Measurements from ENCODE around the gene TMPRSS13.
"Not testable (repeated sequence)": the region's sequence is repeated elsewhere in the genome, so short reads cannot be mapped to it uniquely, and the experiment has no call there.

TMPRSS13 gene

DNA sequence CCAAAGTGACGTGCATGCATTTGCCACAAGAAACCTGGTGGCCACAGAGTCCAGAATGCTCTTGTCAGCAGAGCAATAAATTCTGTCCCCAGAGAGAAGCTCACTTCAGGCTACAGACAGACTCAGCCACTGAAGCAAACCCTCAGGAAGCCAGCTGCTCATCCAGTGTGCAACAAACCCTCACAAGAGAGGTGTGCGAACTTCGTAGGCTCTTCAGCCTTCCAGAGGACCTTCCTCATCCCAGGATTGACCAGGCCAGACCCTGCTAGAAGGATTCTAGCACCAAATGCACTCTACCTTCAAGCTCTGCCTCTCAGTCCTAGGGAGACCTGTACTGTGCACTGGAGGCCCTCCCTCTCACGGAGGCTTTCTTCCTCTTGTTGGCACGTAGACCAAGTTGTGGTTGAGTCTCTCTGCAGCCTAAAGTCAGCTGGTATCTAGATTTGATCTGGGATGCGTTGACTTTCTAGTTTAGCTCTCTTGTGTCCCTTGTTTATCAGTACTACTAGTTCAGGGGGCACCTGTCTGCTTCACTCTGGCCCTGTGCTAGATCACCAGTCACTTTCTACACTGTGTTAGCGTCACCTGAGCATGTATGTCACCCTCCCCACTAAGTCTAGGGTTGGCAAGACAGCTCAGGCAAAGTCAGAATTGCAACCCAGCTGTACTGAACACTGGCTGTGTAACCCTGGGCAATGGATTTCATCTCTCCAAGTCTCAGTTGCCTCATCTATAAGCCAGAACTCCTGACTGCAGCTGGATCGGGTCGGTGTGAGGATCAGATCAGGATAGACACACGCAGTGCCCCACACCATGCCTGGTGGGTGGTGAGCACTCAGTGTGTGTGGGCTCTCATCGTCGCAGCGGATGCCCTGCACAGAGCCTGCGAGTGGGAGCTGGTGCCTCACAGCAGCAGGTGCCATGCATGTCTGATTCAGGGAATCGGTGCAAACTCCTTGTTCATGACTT is 22.1 kb upstream of the TMPRSS13 start:
- TF ChIP-seq, protein P1, sequence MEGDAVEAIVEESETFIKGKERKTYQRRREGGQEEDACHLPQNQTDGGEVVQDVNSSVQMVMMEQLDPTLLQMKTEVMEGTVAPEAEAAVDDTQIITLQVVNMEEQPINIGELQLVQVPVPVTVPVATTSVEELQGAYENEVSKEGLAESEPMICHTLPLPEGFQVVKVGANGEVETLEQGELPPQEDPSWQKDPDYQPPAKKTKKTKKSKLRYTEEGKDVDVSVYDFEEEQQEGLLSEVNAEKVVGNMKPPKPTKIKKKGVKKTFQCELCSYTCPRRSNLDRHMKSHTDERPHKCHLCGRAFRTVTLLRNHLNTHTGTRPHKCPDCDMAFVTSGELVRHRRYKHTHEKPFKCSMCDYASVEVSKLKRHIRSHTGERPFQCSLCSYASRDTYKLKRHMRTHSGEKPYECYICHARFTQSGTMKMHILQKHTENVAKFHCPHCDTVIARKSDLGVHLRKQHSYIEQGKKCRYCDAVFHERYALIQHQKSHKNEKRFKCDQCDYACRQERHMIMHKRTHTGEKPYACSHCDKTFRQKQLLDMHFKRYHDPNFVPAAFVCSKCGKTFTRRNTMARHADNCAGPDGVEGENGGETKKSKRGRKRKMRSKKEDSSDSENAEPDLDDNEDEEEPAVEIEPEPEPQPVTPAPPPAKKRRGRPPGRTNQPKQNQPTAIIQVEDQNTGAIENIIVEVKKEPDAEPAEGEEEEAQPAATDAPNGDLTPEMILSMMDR (IDR thresholded peaks at IDR 0.05; ENCODE audit: extremely low read depth, insufficient read depth, missing control alignments), result no peak
- in situ Hi-C loops (cut with MboI; ENCODE audit: low pct_unique_long_range_greater_than_20kb, low sequenced_read_pairs, unreplicated experiment), result no loop called here
- DNase-seq (ENCODE audit: low spot score), result no peak

DNA sequence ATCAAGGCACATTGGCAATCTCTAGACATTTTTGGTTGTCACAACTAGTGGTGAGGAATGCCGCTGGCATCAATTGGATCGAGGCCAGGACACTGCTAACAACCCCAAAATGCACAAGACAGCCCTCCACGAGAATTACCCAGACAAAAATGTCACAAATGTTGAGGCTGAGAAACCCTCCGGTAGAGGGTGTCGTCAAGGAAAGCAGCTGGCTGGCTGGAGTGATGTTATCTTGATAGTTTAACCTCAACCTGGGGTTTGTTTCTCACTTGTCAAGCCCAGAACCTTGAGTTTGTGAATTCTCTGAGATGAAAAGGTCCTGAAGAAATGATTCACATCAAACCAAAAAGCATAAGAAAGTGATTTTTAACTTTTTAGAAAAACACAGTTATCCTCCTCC is 21.1 kb upstream of the TMPRSS13 start:
- DNase-seq (ENCODE audit: low spot score), result peak; percentile 58
- TF ChIP-seq, protein P1 (IDR thresholded peaks at IDR 0.05; ENCODE audit: extremely low read depth, insufficient read depth, missing control alignments), result peak; percentile 60
- in situ Hi-C loops (cut with MboI; ENCODE audit: low pct_unique_long_range_greater_than_20kb, low sequenced_read_pairs, unreplicated experiment), result no loop called here

DNA sequence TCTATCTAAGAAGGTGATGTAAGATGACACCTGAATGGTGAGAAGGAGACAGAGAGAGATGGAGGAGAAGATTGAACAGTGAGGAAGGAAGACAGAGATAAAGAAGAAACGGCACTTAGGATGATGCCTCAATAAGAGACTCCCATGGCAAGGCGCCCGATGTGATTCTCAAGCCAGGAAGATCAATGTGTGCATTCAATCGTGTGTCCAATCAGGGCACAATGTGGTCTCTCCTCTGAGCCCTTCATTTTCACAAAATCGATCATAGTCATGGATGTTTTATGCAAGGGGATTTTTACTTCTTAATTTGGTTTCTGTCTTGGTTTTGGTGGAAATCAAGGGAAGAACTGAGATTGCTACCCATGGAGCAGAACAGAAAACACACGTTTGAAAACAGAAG is 19.9 kb upstream of the TMPRSS13 start:
- in situ Hi-C loops (cut with MboI; ENCODE audit: low pct_unique_long_range_greater_than_20kb, low sequenced_read_pairs, unreplicated experiment), result loop anchor here (5.0 to 10.0 kb wide), 2 partner anchors 94 to 108 kb away; no protein-coding TSS in a partner anchor
- TF ChIP-seq, protein P1 (IDR thresholded peaks at IDR 0.05; ENCODE audit: extremely low read depth, insufficient read depth, missing control alignments), result no peak
- no peak for DNase-seq (ENCODE audit: low spot score)

DNA sequence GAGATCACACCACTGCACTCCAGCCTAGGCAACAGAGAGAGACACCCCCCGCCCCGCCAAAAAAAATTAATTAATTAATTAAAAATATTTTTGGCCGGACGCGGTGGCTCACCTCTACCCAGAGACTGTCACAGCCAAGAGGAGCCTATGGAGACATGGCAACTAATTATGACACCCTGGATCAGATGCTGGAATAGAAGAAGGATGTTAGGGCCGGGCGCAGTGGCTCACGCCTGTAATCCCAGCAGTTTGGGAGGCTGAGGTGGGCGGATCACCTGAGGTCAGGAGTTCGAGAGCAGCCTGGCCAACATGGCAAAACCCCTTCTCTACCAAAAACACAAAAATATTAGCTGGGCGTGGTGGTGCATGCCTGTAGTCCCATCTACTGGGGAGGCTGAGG is 19.3 kb upstream of the TMPRSS13 start:
- DNase-seq (ENCODE audit: low spot score), result not testable (repeated sequence)
- in situ Hi-C loops (cut with MboI; ENCODE audit: low pct_unique_long_range_greater_than_20kb, low sequenced_read_pairs, unreplicated experiment), result loop anchor here (5.0 to 10.0 kb wide), 2 partner anchors 94 to 109 kb away; no protein-coding TSS in a partner anchor

DNA sequence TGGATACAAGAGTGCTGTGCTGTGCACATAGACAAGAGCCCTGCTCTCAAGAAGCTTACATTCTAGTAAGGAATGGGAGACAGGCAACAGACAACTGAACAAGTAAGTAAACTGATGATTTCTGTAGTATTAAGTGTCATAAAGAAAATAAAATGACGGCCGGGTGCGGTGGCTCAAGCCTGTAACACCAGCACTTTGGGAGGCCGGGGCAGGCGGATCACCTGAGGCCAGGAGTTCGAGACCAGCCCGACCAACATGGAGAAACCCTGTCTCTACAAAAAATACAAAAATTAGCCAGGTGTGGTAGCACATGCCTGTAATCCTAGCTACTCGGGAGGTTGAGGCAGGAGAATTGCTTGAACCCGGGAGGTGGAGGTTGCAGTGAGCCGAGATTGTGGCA is 18.5 kb upstream of the TMPRSS13 start:
- DNase-seq (ENCODE audit: low spot score), result not testable (repeated sequence)
- in situ Hi-C loops (cut with MboI; ENCODE audit: low pct_unique_long_range_greater_than_20kb, low sequenced_read_pairs, unreplicated experiment), result loop anchor here (5.0 to 10.0 kb wide), 2 partner anchors 93 to 110 kb away; no protein-coding TSS in a partner anchor

DNA sequence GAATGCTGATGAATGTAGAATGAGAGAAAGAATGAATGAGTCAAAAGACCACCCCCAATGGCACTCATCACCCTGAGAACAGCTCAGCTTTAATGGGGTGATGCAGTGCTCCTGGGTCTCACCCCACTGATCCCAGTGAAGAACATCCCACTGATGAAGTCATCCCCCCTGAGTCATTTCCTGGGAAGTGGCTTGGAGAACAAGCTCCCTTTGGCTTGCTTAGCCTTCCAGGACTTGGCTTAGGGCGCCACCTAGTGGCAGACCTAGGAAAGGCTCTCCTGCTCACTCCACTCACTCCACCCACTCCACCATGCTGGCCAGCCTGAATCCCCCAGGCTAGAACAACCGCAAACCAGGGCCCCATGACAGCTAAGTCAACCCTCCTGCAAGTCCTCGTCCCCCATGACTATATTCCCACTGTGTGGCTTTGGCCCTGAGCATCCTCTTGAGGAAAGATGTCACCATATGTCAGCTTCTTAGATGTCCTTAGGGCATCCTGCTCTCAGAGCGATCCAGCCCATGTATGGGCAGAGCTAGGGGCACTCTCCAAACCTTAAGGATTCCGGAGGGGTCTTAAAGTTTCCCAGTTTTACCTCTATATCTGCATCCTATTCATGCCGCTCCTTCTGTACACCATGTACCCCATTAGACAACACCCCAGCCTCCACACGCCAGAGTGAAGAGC is 17.8 kb upstream of the TMPRSS13 start:
- TF ChIP-seq, protein P1 (IDR thresholded peaks at IDR 0.05; ENCODE audit: extremely low read depth, insufficient read depth, missing control alignments), result peak; percentile 95
- in situ Hi-C loops (cut with MboI; ENCODE audit: low pct_unique_long_range_greater_than_20kb, low sequenced_read_pairs, unreplicated experiment), result loop anchor here (5.0 to 10.0 kb wide), 2 partner anchors 92 to 110 kb away; no protein-coding TSS in a partner anchor
- peak; percentile 71 for DNase-seq (ENCODE audit: low spot score)

DNA sequence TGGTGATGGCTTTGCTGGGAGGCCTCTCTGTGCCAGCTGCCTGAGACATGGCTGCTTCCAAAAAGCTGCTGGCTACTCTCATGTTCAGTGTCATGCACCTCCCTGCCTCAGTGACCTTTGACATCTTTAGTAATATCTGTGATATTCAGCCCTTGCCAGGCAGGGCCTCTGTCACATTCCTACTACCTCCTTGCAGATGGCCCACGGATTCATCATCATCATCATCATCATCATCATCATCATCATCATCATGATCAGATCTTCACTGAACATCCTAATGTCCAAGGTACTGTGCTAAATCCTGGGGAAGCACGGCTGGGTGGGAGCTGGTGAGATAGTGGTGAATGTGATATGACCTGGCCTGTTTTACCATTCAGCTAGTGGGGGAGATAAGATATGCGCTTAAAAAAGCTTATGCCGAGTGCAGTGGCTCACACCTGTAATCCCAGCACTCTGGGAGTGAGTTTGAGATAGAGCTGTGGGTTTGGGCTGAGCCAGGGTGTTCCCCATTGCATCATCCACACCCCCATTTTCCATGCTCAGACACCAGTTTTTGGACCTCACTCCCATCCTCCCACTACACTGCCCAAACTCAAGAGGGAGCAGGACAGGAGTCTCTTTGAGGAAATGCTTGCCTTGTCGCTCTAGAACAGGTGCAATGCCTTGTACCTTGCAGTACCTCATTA is 17.1 kb upstream of the TMPRSS13 start:
- no peak for DNase-seq (ENCODE audit: low spot score)
- in situ Hi-C loops (cut with MboI; ENCODE audit: low pct_unique_long_range_greater_than_20kb, low sequenced_read_pairs, unreplicated experiment), result loop anchor here (5.0 to 10.0 kb wide), 2 partner anchors 91 to 111 kb away; no protein-coding TSS in a partner anchor
- TF ChIP-seq, protein P1 (IDR thresholded peaks at IDR 0.05; ENCODE audit: extremely low read depth, insufficient read depth, missing control alignments), result no peak
